GM21390 (cell line): Measurements from ENCODE around the gene ACTN1.
"Not testable (repeated sequence)": the region's sequence is repeated elsewhere in the genome, so short reads cannot be mapped to it uniquely, and the experiment has no call there.

Source experiments
- ATAC-seq: cut with Tn5 transposase; IDR thresholded peaks from one replicate; pipeline ENCODE4 v1.9.1; 2021; ENCODE audit not compliant: unreplicated experiment

The ACTN1 gene

GRCh38 chr14:68871392-68871791 lies 107.7 kb downstream of the ACTN1 start:
- ATAC-seq: no peak

DNA sequence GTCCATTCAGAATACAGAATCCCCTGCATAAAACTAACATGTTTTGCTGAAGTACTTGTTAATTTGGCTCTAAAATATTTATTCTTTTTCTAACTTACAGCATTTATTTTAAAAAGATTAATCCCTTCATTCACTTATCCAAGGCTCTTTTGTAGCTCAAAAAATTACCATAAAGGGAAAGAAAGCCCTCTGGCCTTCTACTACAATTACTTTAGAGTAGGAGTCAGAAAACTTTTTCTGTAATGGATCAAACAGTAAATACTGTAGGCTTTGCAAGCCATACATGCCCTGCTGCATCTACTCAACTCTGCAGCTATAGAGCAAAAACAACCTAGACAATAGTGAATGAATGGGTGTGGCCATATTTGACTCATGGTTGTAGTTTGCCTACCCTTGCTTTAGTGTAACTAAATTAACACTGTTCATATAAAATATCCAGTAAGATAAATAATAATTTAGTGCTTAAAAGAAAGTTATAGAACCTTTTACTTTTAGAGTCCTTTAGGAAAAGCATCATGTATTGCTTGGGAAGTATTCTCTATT lies 112.0 kb downstream of the ACTN1 start:
- ATAC-seq: no peak

- ATAC-seq: no peak
These were observed 113.6 kb downstream of the ACTN1 start for GRCh38 chr14:68865542-68865941.

DNA sequence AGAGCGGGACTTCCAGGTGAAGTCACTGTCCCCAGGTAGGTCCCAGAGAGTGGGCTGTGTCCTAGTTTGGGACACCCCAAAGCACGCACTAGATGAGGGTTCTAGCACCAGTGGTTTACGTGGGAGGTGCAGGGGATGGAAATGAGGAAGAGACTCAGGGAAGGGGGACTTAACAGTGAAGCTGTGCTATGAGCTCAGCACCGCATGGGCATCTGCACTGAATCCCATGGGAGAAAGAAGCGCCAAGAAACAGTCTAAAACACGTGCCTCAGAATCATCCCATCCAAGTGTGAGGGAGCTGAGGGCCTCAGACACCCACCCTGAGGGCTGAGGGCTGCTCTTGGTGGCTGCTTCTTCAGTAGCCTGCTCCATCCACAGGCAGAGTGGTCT lies 114.7 kb downstream of the ACTN1 start:
- no peak for ATAC-seq

- no peak for ATAC-seq
These were observed 115.3 kb downstream of the ACTN1 start for GRCh38 chr14:68863610-68864360.

GRCh38 chr14:68862954-68863594 lies 116.0 kb downstream of the ACTN1 start:
- ATAC-seq: no peak

DNA sequence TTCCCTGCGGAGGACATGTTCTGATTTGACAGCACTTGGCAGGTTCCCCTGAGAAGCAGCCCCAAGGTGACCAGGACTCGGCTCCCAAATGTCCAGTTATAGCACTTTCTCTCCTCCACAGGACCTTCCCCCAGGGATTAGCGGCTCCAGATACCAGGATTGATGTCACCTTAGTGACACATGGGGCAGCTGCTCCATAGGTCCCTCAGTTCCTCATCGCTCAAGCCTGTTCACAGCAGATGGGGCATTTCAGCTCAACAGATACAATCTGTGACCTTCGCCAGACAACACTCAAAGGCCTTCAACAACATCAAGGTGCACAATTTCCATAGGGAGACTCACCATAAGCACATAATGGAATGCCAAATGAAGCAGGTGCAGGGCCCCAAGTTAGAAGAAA lies 118.3 kb downstream of the ACTN1 start:
- ATAC-seq: no peak

DNA sequence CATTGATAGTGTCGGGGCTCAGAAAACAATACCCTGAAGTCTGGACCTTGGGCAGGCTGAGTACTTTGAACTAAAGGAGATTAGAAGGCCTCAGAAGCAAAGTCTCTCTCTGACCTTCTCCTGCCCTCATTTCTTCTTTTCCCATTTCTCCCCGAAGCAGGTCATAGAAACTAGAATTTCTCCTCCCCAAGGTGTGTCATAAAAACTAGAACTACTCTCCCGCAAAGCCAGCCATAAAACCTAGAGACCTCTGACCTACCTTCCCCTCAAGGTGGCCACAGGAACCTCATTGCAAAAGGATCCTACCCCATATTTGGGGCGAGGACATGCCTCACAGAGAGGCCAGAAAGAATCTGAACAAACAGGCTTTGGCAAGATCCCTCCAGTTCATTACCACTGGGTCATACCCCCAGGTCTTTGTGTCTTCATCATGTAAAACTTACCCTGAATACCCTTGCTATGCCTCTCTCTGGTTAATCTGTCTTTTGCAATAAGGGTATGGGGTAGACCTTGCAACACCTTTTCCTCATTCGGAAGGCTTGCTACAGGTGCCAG lies 121.5 kb downstream of the ACTN1 start:
- no peak for ATAC-seq

DNA sequence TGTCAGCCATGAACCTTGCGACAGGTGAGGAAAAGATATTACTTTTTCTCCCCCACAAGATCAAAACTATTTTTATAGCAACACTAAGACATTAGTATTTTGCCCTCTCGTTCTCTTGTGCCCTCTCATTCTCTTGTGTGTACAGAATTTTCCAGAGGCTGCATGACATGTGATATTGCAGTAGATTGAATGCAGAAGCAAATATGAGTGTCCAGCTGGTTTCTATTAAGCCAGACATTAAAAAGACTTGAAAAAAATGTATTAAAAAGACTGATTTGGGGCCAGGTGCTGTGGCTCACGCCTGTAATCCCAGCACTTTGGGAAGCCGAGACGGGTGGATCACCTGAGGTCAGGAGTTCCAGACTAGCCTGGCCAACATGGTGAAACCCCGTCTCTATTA lies 122.5 kb downstream of the ACTN1 start:
- ATAC-seq: no peak

- ATAC-seq: no peak
These were observed 124.7 kb downstream of the ACTN1 start for GRCh38 chr14:68854421-68854820.

GRCh38 chr14:68853749-68854148 lies 125.4 kb downstream of the ACTN1 start:
- ATAC-seq: no peak

DNA sequence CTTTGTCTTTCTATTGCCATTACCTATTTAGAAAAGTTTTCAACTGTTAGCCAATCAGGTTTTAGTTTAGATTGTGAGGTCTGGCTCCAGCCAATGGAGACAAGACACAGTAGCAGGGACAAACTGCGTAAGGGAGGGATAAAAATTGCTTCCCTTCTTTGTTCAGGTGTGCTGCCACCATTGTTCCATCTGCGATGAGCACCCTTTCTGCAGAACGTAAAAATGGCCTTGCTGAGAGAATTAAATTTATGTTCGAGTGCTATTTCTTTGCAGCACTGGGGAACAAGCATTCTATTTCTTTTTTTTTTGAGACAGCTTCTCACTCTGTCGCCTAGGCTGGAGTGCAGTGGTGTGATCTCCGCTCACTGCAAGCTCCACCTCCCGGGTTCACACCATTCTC lies 126.6 kb downstream of the ACTN1 start:
- ATAC-seq: not testable (repeated sequence)

DNA sequence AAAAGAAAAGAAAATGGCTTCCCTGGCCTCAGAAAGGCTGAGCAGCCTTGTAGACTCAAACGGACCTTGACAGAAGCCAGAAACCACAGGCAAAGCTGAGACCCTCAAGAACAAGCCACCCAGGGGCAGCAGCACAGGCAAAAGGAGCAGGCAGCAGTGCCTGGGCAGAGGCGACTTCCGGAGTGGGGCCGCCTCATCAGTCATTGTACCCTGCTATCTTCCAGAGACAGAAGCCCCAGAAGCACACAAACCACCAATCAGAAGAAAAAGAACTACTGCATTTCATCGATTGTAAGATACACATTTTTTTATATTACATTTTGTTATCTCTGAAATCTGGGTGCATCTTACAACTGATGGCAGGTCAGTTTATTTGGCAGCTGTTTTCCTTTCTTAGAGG lies 128.0 kb downstream of the ACTN1 start:
- no peak for ATAC-seq

DNA sequence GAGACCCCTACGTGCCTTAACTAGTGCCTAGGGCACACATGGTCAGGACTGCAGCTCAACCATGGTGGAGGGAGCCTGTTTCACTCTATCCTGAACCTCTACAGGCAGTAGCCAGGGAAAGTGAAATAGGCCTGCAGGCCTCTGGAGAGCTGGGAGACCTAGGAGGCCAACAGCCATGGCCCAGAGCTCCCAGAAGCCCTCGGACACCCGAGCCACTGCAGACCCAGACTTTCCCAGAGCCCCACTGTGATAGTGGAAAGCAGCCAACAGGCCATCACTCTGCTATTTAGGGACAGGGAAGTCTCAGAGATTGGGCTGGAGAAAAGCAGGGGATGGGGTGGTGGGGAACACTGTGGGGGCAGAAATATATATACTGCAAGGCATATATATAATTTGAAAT lies 129.7 kb downstream of the ACTN1 start:
- no peak for ATAC-seq

DNA sequence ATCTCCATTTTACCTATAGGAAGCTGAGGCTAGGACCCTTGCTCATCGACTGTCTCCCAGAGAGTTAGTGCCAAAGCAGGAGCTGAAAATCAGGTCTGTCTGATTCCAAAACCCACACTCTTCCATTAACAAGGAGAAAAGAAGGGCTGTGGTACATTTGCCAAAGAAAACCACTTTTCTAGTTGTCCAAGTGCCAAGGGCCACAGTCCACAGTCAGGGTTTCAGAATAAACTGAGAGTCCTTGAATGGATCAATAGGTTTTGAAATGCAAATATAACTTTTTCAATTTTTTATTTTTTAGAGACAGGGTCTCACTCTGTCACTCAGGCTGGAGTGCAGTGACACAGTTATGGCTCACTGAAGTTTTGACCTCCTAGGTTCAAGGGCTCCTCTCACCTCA lies 130.8 kb downstream of the ACTN1 start:
- no peak for ATAC-seq

DNA sequence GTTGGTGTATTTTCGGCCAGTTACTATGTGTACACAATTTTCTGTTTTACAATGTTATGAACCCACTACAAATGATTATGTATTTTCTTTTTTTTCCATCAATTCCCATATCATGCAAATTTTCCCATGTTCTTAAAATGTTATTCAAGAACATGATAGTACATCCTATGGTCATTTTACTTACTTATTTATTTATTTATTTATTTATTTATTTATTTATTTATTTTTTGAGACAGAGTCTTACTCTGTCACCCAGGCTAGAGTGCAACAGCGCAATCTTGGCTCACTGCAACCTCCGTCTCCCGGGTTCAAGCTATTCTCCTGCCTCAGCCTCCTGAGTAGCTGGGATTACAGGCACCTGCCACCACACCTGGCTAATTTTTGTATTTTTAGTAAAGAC lies 131.5 kb downstream of the ACTN1 start:
- not testable (repeated sequence) for ATAC-seq

- ATAC-seq: no peak
These were observed 132.6 kb downstream of the ACTN1 start for GRCh38 chr14:68846466-68846865.

- no peak for ATAC-seq
These were observed 134.9 kb downstream of the ACTN1 start for GRCh38 chr14:68844210-68844545.

DNA sequence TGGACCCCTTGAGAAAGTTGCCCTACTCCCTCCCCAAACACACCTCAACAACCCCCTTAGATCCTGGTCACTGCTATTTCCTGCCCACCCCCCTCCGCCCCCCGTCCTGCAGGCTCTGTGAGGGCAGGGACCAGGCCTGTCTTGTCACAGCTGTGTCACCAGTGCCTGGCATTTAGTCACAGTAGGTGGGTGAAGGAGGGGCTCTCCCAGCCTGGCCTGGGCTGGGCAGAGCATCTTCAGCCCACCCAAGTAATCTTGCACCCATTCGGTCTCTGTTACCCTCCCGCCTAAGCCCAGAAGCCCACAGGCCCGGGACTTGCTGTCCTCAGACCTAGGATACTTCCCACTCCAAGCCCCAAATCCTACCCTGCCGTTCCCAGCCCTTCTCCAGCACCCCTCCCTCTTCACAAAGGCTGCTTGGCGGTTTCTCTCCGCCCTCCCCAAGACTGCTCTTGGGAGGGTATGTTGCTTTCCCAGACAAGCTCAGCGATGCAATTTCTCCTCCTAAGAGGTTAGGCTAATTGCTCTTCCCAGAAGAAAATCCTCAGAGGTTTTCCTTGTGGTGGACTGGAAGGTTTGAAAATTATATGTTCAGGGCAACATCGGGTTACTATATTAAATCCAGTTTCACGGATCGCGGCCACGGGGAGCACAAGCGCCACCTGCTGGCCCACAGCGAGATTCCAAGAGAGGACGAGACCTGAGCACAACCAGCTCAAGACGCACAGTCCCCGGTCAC lies 135.5 kb downstream of the ACTN1 start:
- ATAC-seq: no peak

DNA sequence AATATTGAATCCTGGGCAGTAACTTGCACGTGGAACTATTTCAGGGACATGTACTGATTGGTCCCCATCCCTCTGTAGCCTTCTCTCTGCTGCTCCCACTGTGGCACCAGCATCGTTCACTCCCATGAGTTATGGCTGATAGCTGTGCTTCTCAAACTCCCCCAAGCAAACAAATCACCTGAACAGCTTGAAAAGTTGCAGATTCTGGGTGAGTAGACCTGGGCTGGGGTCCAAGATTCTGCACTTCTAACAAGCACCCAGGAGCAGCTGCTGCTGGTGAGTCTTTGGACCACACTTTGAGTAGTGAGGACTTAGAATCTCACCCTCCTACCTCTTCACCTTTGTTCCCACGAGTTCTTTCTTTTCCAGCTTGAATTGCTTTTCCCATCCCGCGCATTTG lies 136.8 kb downstream of the ACTN1 start:
- no peak for ATAC-seq

DNA sequence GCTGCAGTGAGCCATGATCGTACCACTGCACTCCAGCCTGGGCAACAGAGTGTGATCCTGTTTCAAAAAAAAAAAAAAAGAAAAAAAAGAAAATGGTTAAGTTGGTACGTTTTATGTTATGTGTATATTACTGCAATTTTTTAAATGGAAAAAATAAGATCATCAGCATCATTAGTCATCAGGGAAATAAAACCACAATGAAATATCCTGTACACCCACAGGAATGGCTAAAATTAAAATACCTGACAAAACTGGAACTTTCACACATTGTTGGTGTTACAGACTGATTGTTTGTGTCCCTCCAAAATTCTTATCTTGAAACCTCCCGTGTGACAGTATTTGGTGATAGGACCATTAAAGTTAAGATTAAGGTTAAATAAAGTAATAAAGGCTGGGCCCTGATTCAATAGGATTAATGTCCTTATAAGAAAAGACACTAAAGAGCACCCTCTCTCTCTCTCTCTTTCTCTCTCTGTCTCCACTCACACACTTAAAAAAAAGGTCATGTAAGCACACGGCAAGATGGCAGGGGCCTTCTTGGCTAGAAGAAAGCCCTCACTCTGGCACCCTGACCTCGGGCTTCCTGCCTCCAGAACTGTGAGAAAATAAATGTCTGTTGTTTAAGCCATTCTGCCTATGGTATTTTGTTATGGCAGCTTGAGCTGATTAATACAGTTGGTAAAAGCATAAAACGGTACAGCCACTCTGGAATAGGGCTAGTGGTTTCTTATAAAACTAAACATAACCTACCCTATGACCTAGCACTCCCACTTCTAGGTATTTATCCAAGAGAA lies 137.9 kb downstream of the ACTN1 start:
- ATAC-seq: no peak
